ENCODE results near the gene HNRNPAB. TPM values are rescaled to one million over a fixed set of nuclear protein-coding genes. Genes with fewer than 3 reads are reported as not detected.
A peak's percentile ranks its signal among the peaks of the same experiment; 100 is the strongest.
"Not testable (repeated sequence)": the region's sequence is repeated elsewhere in the genome, so short reads cannot be mapped to it uniquely, and the experiment has no call there.

Gene HNRNPAB
- total and polyA plus RNA-seq, 4 donors: 33.7 to 66.3 (median 50.4) TPM

GRCh38 chr5:178250263-178250662 lies 45.9 kb downstream of the HNRNPAB start:
- Histone ChIP-seq H3K4me3 (ENCODE audit: low read depth in 1 of 3, low read length in 3 of 3) (no peak overlapping the region), H3K27me3 (ENCODE audit: control insufficient read depth in 4 of 4, insufficient read depth in 4 of 4, low read length in 3 of 4) (no peaks in the 10 kb centered on the region), H3K4me1 (ENCODE audit: control insufficient read depth in 4 of 4, insufficient read depth in 4 of 4, low read length in 3 of 4) (peaks cover 0 to 11% (median 4%) of the 10 kb centered on the region in 4 donors), H3K36me3 (ENCODE audit: control insufficient read depth in 4 of 4, insufficient read depth in 3 of 4, low read depth in 1 of 4, low read length in 3 of 4) (no peaks in the 10 kb centered on the region), H3K27ac (ENCODE audit: low read depth in 1 of 2, low read length in 2 of 2) (no peak overlapping the region), H3K9ac (ENCODE audit: low read depth in 1 of 2, low read length in 2 of 2) (no peak overlapping the region), H3K9me3 (ENCODE audit: control insufficient read depth in 4 of 4, low read length in 3 of 4) (no peaks in the 10 kb centered on the region)
- WGBS: 82% methylated on average over 6 of the region's 6 CpGs
- DNase-seq (ENCODE audit: low spot score): no peak
- TF ChIP-seq HNF4G (IDR thresholded peaks at IDR 0.05) (no peak), ATF3 (IDR thresholded peaks at IDR 0.05) (no peak), RXRA (IDR thresholded peaks at IDR 0.05) (no peak), HNF4A (conservative IDR thresholded peaks at IDR 0.05) (no peak), FOXA2 (IDR thresholded peaks at IDR 0.05) (no peak), JUND (IDR thresholded peaks at IDR 0.05) (no peak), TAF1 (conservative IDR thresholded peaks at IDR 0.05) (no peak), SP1 (IDR thresholded peaks at IDR 0.05) (no peak), EGR1 (IDR thresholded peaks at IDR 0.05; ENCODE audit: low read depth in 2 of 2) (no peak), GABPA (IDR thresholded peaks at IDR 0.05 in 1 of 2, conservative IDR thresholded peaks at IDR 0.05 in 1 of 2) (no peak), REST (IDR thresholded peaks at IDR 0.05) (no peak)

- H3K9ac ChIP-seq (ENCODE audit: low read depth in 1 of 2, low read length in 2 of 2): no peak overlapping the region
- H3K27me3 ChIP-seq (ENCODE audit: control insufficient read depth in 4 of 4, insufficient read depth in 4 of 4, low read length in 3 of 4): no peaks in the 10 kb centered on the region
- no peak for TF ChIP-seq REST (IDR thresholded peaks at IDR 0.05)
- peak; percentile 66 for TF ChIP-seq NR2F2 (IDR thresholded peaks at IDR 0.05)
- no peak overlapping the region for H3K27ac ChIP-seq (ENCODE audit: low read depth in 1 of 2, low read length in 2 of 2)
- no peak for DNase-seq (ENCODE audit: low spot score)
- H3K36me3 ChIP-seq (ENCODE audit: control insufficient read depth in 4 of 4, insufficient read depth in 3 of 4, low read depth in 1 of 4, low read length in 3 of 4): no peaks in the 10 kb centered on the region
- peaks cover 0 to 11% (median 4%) of the 10 kb centered on the region in 4 donors for H3K4me1 ChIP-seq (ENCODE audit: control insufficient read depth in 4 of 4, insufficient read depth in 4 of 4, low read length in 3 of 4)
- WGBS: 83% methylated on average over 8 of the region's 8 CpGs
- H3K4me3 ChIP-seq (ENCODE audit: low read depth in 1 of 3, low read length in 3 of 3): no peak overlapping the region
- H3K9me3 ChIP-seq (ENCODE audit: control insufficient read depth in 4 of 4, low read length in 3 of 4): no peaks in the 10 kb centered on the region
Measured at GRCh38 chr5:178252258-178252657, 47.9 kb downstream of the HNRNPAB start.

- WGBS: 84% methylated on average over 18 of the region's 18 CpGs
- not testable (repeated sequence) for DNase-seq (ENCODE audit: low spot score); H3K36me3 ChIP-seq (ENCODE audit: control insufficient read depth in 4 of 4, insufficient read depth in 3 of 4, low read depth in 1 of 4, low read length in 3 of 4); H3K27ac ChIP-seq (ENCODE audit: low read depth in 1 of 2, low read length in 2 of 2); H3K27me3 ChIP-seq (ENCODE audit: control insufficient read depth in 4 of 4, insufficient read depth in 4 of 4, low read length in 3 of 4); H3K9me3 ChIP-seq (ENCODE audit: control insufficient read depth in 4 of 4, low read length in 3 of 4); H3K4me3 ChIP-seq (ENCODE audit: low read depth in 1 of 3, low read length in 3 of 3); H3K9ac ChIP-seq (ENCODE audit: low read depth in 1 of 2, low read length in 2 of 2)
- peaks cover 0 to 11% (median 4%) of the 10 kb centered on the region in 4 donors for H3K4me1 ChIP-seq (ENCODE audit: control insufficient read depth in 4 of 4, insufficient read depth in 4 of 4, low read length in 3 of 4)
Measured at GRCh38 chr5:178253632-178254031, 49.3 kb downstream of the HNRNPAB start.
